IMR-90 (cell line): ENCODE results near the gene GSG1. TPM values are rescaled to one million over a fixed set of nuclear protein-coding genes. Genes with fewer than 3 reads are reported as not detected.

Experiments used
- ATAC-seq: fragments of 200-7000 bp; cut with Tn5 transposase; 2 replicates; pipeline ENCODE4 v1.9.1; 2020; ENCODE audit warnings: low read depth, mild to moderate bottlenecking, moderate library complexity
- BruUV-seq: library from RNA; stranded (reverse); fragments of 400-500 nt; replicated peaks from 2 replicates; lab custom pipeline; 2021; lab: Mats Ljungman, UMichigan
- CTCF ChIA-PET: fragments of 300-600 bp; formaldehyde crosslinking; extraction: SDS; loops from one replicate; lab custom pipeline; 2021; ENCODE audit warnings: antibody characterized with exemption; lab: Yijun Ruan, JAX
- POLR2A ChIA-PET: fragments of 300-600 bp; sonication (Branson Sonifier 250); formaldehyde crosslinking; loops from one replicate; lab custom pipeline; 2022; ENCODE audit warnings: antibody characterized with exemption; ENCODE audit not compliant: unreplicated experiment; lab: Charles Lee
- DNase-seq: peaks from one replicate; pipeline ENCODE4 v3.0.0; 2013
- H2AFZ ChIP-seq: replicated peaks from 2 replicates; pipeline ENCODE3; 2013; ENCODE audit warnings: low read length, mild to moderate bottlenecking; ENCODE audit not compliant: poor library complexity
- H2AK5ac ChIP-seq: 2 replicates; pipeline ENCODE4 v1.6.1; 2013; ENCODE audit warnings: low read depth, low read length, inconsistent platforms
- H2AK9ac ChIP-seq: replicated peaks from 2 replicates; pipeline ENCODE3; 2013; ENCODE audit warnings: mild to moderate bottlenecking, low read depth, low read length, moderate library complexity; ENCODE audit not compliant: poor library complexity
- H2BK120ac ChIP-seq: 2 replicates; pipeline ENCODE4 v1.6.1; 2013; ENCODE audit warnings: low read depth, low read length, inconsistent platforms
- H2BK15ac ChIP-seq: 3 replicates; pipeline ENCODE4 v1.6.1; 2013; ENCODE audit warnings: low read depth, low read length, inconsistent platforms
- H2BK20ac ChIP-seq: 2 replicates; pipeline ENCODE4 v1.6.1; 2013; ENCODE audit warnings: low read depth, mild to moderate bottlenecking, inconsistent platforms, low read length, moderate library complexity
- H2BK5ac ChIP-seq: 2 replicates; pipeline ENCODE4 v1.6.1; 2013; ENCODE audit warnings: mild to moderate bottlenecking, low read depth, low read length, inconsistent platforms; ENCODE audit not compliant: poor library complexity, severe bottlenecking
- H3K14ac ChIP-seq: replicated peaks from 2 replicates; pipeline ENCODE4 v1.6.1; 2013; ENCODE audit warnings: low read depth, low read length, inconsistent platforms
- H3K18ac ChIP-seq: 2 replicates; pipeline ENCODE4 v1.6.1; 2013; ENCODE audit warnings: low read depth, low read length, control low read depth
- H3K23ac ChIP-seq: 2 replicates; pipeline ENCODE4 v1.6.1; 2013; ENCODE audit warnings: low read depth, low read length, inconsistent platforms
- H3K27ac ChIP-seq: 2 replicates; pipeline ENCODE4 v1.5.1; 2013; ENCODE audit warnings: mild to moderate bottlenecking, control low read depth, low read length; ENCODE audit not compliant: insufficient read depth
- H3K27me3 ChIP-seq: 2 replicates; pipeline ENCODE4 v1.6.1; 2013; ENCODE audit warnings: low read length; ENCODE audit not compliant: control insufficient read depth, insufficient read depth
- H3K36me3 ChIP-seq: 2 replicates; pipeline ENCODE4 v1.6.1; 2013; ENCODE audit warnings: low read length, mixed read lengths; ENCODE audit not compliant: control insufficient read depth, insufficient read depth
- H3K4ac ChIP-seq: 2 replicates; pipeline ENCODE4 v1.6.1; 2013; ENCODE audit warnings: low read depth, low read length, inconsistent platforms
- H3K4me1 ChIP-seq: 2 replicates; pipeline ENCODE4 v1.6.1; 2013; ENCODE audit warnings: low read length, mixed read lengths; ENCODE audit not compliant: control insufficient read depth, insufficient read depth
- H3K4me2 ChIP-seq: 2 replicates; pipeline ENCODE4 v1.6.1; 2013; ENCODE audit warnings: low read depth, mild to moderate bottlenecking, control low read depth, low read length, moderate library complexity
- H3K4me3 ChIP-seq: 2 replicates; pipeline ENCODE4 v1.5.1; 2013; ENCODE audit warnings: low read depth, mild to moderate bottlenecking, control low read depth, low read length, moderate library complexity; ENCODE audit not compliant: insufficient read depth
- H3K56ac ChIP-seq: 2 replicates; pipeline ENCODE4 v1.6.1; 2013; ENCODE audit warnings: low read length, inconsistent platforms; ENCODE audit not compliant: insufficient read depth; ENCODE audit errors: extremely low read depth
- H3K79me1 ChIP-seq, 2 experiments: 2 replicates each; pipeline ENCODE4 v1.6.1; 2013; ENCODE audit warnings: low read length in 2 of 2, inconsistent platforms in 1 of 2, low read depth in 1 of 2
- H3K9ac ChIP-seq: 2 replicates; pipeline ENCODE4 v1.6.1; 2013; ENCODE audit warnings: low read depth, low read length, control low read depth
- H3K9me1 ChIP-seq: 2 replicates; pipeline ENCODE4 v1.6.1; 2013; ENCODE audit warnings: low read length, inconsistent platforms; ENCODE audit not compliant: insufficient read depth
- H3K9me3 ChIP-seq: 2 replicates; pipeline ENCODE4 v1.6.1; 2013; ENCODE audit warnings: low read length; ENCODE audit not compliant: control insufficient read depth, insufficient read depth
- H4K20me1 ChIP-seq: 2 replicates; pipeline ENCODE4 v1.6.1; 2013; ENCODE audit warnings: low read length, inconsistent platforms; ENCODE audit not compliant: insufficient read depth
- H4K5ac ChIP-seq: 2 replicates; pipeline ENCODE4 v1.6.1; 2013; ENCODE audit warnings: mild to moderate bottlenecking, low read depth, low read length, control low read depth
- H4K8ac ChIP-seq, 2 experiments: 2 replicates each; pipeline ENCODE4 v1.6.1; 2013; ENCODE audit warnings: low read depth in 2 of 2, low read length in 2 of 2, control low read depth in 1 of 2, inconsistent platforms in 1 of 2
- H4K91ac ChIP-seq: 2 replicates; pipeline ENCODE4 v1.6.1; 2013; ENCODE audit warnings: low read depth, low read length, inconsistent platforms; ENCODE audit not compliant: insufficient read depth
- CEBPB ChIP-seq: IDR thresholded peaks from 2 replicates; pipeline ENCODE4 v1.6.1; 2012; ENCODE audit warnings: low read depth, low read length, improper control_type of control experiment
- CHD1 ChIP-seq: IDR thresholded peaks from 2 replicates; pipeline ENCODE4 v1.6.1; 2012; ENCODE audit warnings: low read depth, low read length, improper control_type of control experiment
- ELK1 ChIP-seq: fragments of 150-350 bp; IDR thresholded peaks from 2 replicates; pipeline ENCODE4 v1.6.1; 2016; ENCODE audit warnings: low read depth, mild to moderate bottlenecking, low read length, moderate library complexity, borderline replicate concordance
- MAFK ChIP-seq: IDR thresholded peaks from 2 replicates; pipeline ENCODE4 v1.6.1; 2012; ENCODE audit warnings: low read depth, low read length, improper control_type of control experiment
- MXI1 ChIP-seq: IDR thresholded peaks from 2 replicates; pipeline ENCODE4 v1.6.1; 2012; ENCODE audit warnings: low read depth, mild to moderate bottlenecking, low read length, moderate library complexity, borderline replicate concordance
- RAD21 ChIP-seq: IDR thresholded peaks from 2 replicates; pipeline ENCODE4 v1.6.1; 2012; ENCODE audit warnings: low read length, improper control_type of control experiment
- RCOR1 ChIP-seq: IDR thresholded peaks from 2 replicates; pipeline ENCODE4 v1.6.1; 2012; ENCODE audit warnings: mild to moderate bottlenecking, low read length, improper control_type of control experiment; ENCODE audit not compliant: insufficient replicate concordance
- USF2 ChIP-seq: fragments of 150-350 bp; IDR thresholded peaks from 2 replicates; pipeline ENCODE4 v1.6.1; 2017; ENCODE audit warnings: mild to moderate bottlenecking, antibody characterized with exemption, low read length, low read depth
- WGBS, 2 experiments: methylation state at CpG; one replicate each; pipeline versions ENCODE4 v1.1.5 to v1.1.7; 2013; ENCODE audit warnings: missing lambda C conversion rate in 2 of 2; ENCODE audit not compliant: insufficient read length in 1 of 2; ENCODE audit errors: extremely low coverage in 2 of 2; 5-methylcytosine and 5-hydroxymethylcytosine counted together
- dilution Hi-C: fragments of 300-500 bp; cut with HindIII; formaldehyde crosslinking; loops from one replicate; pipeline ENCODE4 v1.14.3; 2018; ENCODE audit warnings: low sequenced_read_pairs; ENCODE audit not compliant: unreplicated experiment
- in situ Hi-C: fragments of 300-500 bp; cut with MboI; formaldehyde crosslinking; loops from 3 replicates; pipeline ENCODE4 v1.14.3; 2019; ENCODE audit warnings: low sequenced_read_pairs, inconsistent platforms, mixed read lengths
- intact Hi-C: fragments of 100-400 bp; cut with micrococcal nuclease; formaldehyde crosslinking; loops from 2 replicates; pipeline ENCODE4 v1.10.0; 2022
- polyA plus RNA-seq, 3 experiments: library from polyadenylated mRNA; depleted of rRNA; stranded (reverse); fragments of >200 nt; gene quantifications; 2 replicates each; pipeline ENCODE4 v1.2.3, GENCODE V29; 2012; ENCODE audit warnings: low replicate concordance in 1 of 3
- total RNA-seq: library from RNA; depleted of rRNA; stranded (reverse); fragments of >200 nt; gene quantifications from 2 replicates; pipeline ENCODE4 v1.2.3, GENCODE V29; 2012

The GSG1 gene
- total and polyA plus RNA-seq, 2 of the 4 experiments (the other 2 are of a cell fraction), result 1.8 to 2.9 TPM

GRCh38 chr12:13148485-13148847 is 45.0 kb upstream of the GSG1 start:
- no peak overlapping the region for H2AK5ac ChIP-seq
- H4K20me1 ChIP-seq, result no peaks in the 10 kb centered on the region
- no peak overlapping the region for H2BK5ac ChIP-seq
- ATAC-seq (no peak), DNase-seq (no peak)
- no peaks in the 10 kb centered on the region for H3K79me1 ChIP-seq
- no peak overlapping the region for H4K5ac ChIP-seq
- H3K27me3 ChIP-seq, result no peaks in the 10 kb centered on the region
- no peaks in the 10 kb centered on the region for H3K9me3 ChIP-seq
- dilution Hi-C loops, result no loop called here
- no peak overlapping the region for H4K8ac ChIP-seq
- no peak overlapping the region for H2AFZ ChIP-seq
- in situ Hi-C loops, result no loop called here
- no peak overlapping the region for H2AK9ac ChIP-seq
- H3K9ac ChIP-seq, result no peak overlapping the region
- H3K14ac ChIP-seq, result no peak overlapping the region
- H3K27ac ChIP-seq, result no peak overlapping the region
- H3K23ac ChIP-seq, result no peak overlapping the region
- no peak overlapping the region for H2BK15ac ChIP-seq
- H3K4me2 ChIP-seq, result no peak overlapping the region; the same call in 1 of the 2 replicates
- H3K4me1 ChIP-seq, result peaks cover 9% of the 10 kb centered on the region; the same call in 1 of the 2 replicates
- H2BK20ac ChIP-seq, result no peak overlapping the region
- ChIA-PET POLR2A (no interaction called here), CTCF (interaction anchor here (0.6 kb wide), 1 partner anchor 25 kb away, joined by 3 read pairs; no protein-coding TSS in a partner anchor)
- H3K18ac ChIP-seq, result no peak overlapping the region
- H4K91ac ChIP-seq, result no peak overlapping the region
- no peak overlapping the region for H3K56ac ChIP-seq
- no peak overlapping the region for H2BK120ac ChIP-seq
- TF ChIP-seq MAFK, result no peak
- no peak for TF ChIP-seq CHD1
- TF ChIP-seq RAD21, result no peak
- no peak for TF ChIP-seq CEBPB
- TF ChIP-seq MXI1, result no peak
- no peak for TF ChIP-seq ELK1
- TF ChIP-seq USF2, result no peak
- no peak for TF ChIP-seq RCOR1
- BruUV-seq, result no TSS peak
- H3K4ac ChIP-seq, result no peak overlapping the region
- H3K9me1 ChIP-seq, result no peaks in the 10 kb centered on the region
- intact Hi-C loops, result no loop called here
- no peak overlapping the region for H3K4me3 ChIP-seq
- H3K36me3 ChIP-seq, result no peaks in the 10 kb centered on the region
- 80% methylated on average over 1 of the region's 3 CpGs; no CpG with 5 or more reads in 1 of the 2 experiments for WGBS, 2 experiments
